CD14-positive monocyte (primary cell): ENCODE results near the gene PIEZO2. TPM values are rescaled to one million over a fixed set of nuclear protein-coding genes. Genes with fewer than 3 reads are reported as not detected.

ENCODE experiments used
- DNase-seq, 3 donors: peaks; one replicate each; pipeline ENCODE4 v3.0.0-alpha.2; 2011 to 2022
- H2AFZ ChIP-seq: 2 replicates; pipeline ENCODE4 v1.6.0; 2012; ENCODE audit warnings: mild to moderate bottlenecking, low read depth, low read length, inconsistent platforms; ENCODE audit not compliant: insufficient read depth, poor library complexity, severe bottlenecking
- H3K27ac ChIP-seq, 2 donors: 1 replicate in 1 of 2; 2 replicates in 1 of 2; pipeline ENCODE4 v1.5.1; 2012 to 2013; ENCODE audit warnings: low read length in 2 of 2, control low read depth in 1 of 2, inconsistent platforms in 1 of 2, low read depth in 1 of 2, mild to moderate bottlenecking in 1 of 2
- H3K27me3 ChIP-seq, 2 donors: one replicate each; pipeline versions ENCODE4 v1.6.0 to v1.6.1; 2011 to 2013; ENCODE audit warnings: low read length in 2 of 2; ENCODE audit not compliant: control insufficient read depth in 2 of 2, insufficient read depth in 2 of 2
- H3K36me3 ChIP-seq, 2 donors: replicated peaks in 1 of 2; 1 replicate in 1 of 2; 2 replicates in 1 of 2; pipeline versions ENCODE4 v1.5.1 to v1.6.1; 2012 to 2013; ENCODE audit warnings: low read length in 2 of 2, control low read depth in 1 of 2, inconsistent platforms in 1 of 2, mild to moderate bottlenecking in 1 of 2; ENCODE audit not compliant: insufficient read depth in 2 of 2, control insufficient read depth in 1 of 2
- H3K4me1 ChIP-seq, 2 donors: 1 replicate in 1 of 2; 2 replicates in 1 of 2; pipeline versions ENCODE4 v1.5.1 to v1.6.1; 2012 to 2013; ENCODE audit warnings: low read length in 2 of 2, control low read depth in 1 of 2, inconsistent platforms in 1 of 2, mild to moderate bottlenecking in 1 of 2, moderate library complexity in 1 of 2; ENCODE audit not compliant: insufficient read depth in 2 of 2, control insufficient read depth in 1 of 2
- H3K4me2 ChIP-seq: replicated peaks from 2 replicates; pipeline ENCODE3; 2012; ENCODE audit warnings: low read length, moderate library complexity, mild to moderate bottlenecking; ENCODE audit not compliant: poor library complexity, severe bottlenecking; ENCODE audit errors: extremely low read depth
- H3K4me3 ChIP-seq, 3 experiments: fragments of 200-600 bp in 1 of 3; sonication (generic) in 1 of 3; replicated peaks in 1 of 3; 1 replicate in 2 of 3; 2 replicates in 1 of 3; pipeline ENCODE4 v1.5.1; 2011 to 2013; ENCODE audit warnings: low read length in 3 of 3, mild to moderate bottlenecking in 3 of 3, control low read depth in 2 of 3, low read depth in 2 of 3, inconsistent platforms in 1 of 3, moderate library complexity in 1 of 3
- H3K79me2 ChIP-seq: 2 replicates; pipeline ENCODE4 v1.6.0; 2012; ENCODE audit warnings: mild to moderate bottlenecking, control low read depth, inconsistent platforms, low read length, moderate library complexity; ENCODE audit not compliant: insufficient read depth
- H3K9ac ChIP-seq: 2 replicates; pipeline ENCODE4 v1.6.0; 2017; ENCODE audit warnings: low read length, mild to moderate bottlenecking; ENCODE audit not compliant: insufficient read depth, poor library complexity, severe bottlenecking
- H3K9me3 ChIP-seq, 2 donors: replicated peaks in 1 of 2; 1 replicate in 1 of 2; 2 replicates in 1 of 2; pipeline versions ENCODE4 v1.5.1 to v1.6.1; 2012 to 2013; ENCODE audit warnings: low read length in 2 of 2, control low read depth in 1 of 2; ENCODE audit not compliant: control insufficient read depth in 1 of 2, insufficient read depth in 1 of 2
- H4K20me1 ChIP-seq: 2 replicates; pipeline ENCODE4 v1.6.0; 2012; ENCODE audit warnings: mild to moderate bottlenecking, low read length, control low read depth, moderate library complexity; ENCODE audit not compliant: insufficient read depth
- H3K27ac Mint-ChIP-seq, 7 donors: one replicate each; pipeline ENCODE4 v1.8.0; 2020; ENCODE audit warnings: mild to moderate bottlenecking in 7 of 7, mixed read lengths in 7 of 7, moderate library complexity in 6 of 7, inconsistent platforms in 2 of 7
- H3K27me3 Mint-ChIP-seq, 3 donors: one replicate each; pipeline ENCODE4 v1.8.0; 2021 to 2022; ENCODE audit warnings: low read depth in 3 of 3, mild to moderate bottlenecking in 3 of 3, mixed read lengths in 3 of 3, moderate library complexity in 3 of 3, inconsistent platforms in 1 of 3
- H3K36me3 Mint-ChIP-seq, 2 donors: one replicate each; pipeline ENCODE4 v1.8.0; 2020; ENCODE audit warnings: mixed read lengths in 2 of 2, inconsistent platforms in 1 of 2, mild to moderate bottlenecking in 1 of 2
- H3K4me1 Mint-ChIP-seq: one replicate; pipeline ENCODE4 v1.8.0; 2020; ENCODE audit warnings: mild to moderate bottlenecking, mixed read lengths
- H3K4me3 Mint-ChIP-seq, 2 donors: one replicate each; pipeline ENCODE4 v1.8.0; 2020; ENCODE audit warnings: mild to moderate bottlenecking in 2 of 2, mixed read lengths in 2 of 2, moderate library complexity in 1 of 2
- H3K9me3 Mint-ChIP-seq, 7 donors: one replicate each; pipeline ENCODE4 v1.8.0; 2020 to 2022; ENCODE audit warnings: mixed read lengths in 7 of 7, mild to moderate bottlenecking in 6 of 7, moderate library complexity in 6 of 7, inconsistent platforms in 2 of 7
- CTCF ChIP-seq: fragments of 200-600 bp; IDR thresholded peaks from one replicate; pipeline ENCODE4 v1.8.0; 2022; ENCODE audit warnings: antibody characterized with exemption, mild to moderate bottlenecking
- WGBS: methylation state at CpG from one replicate; pipeline ENCODE4 v1.1.5; 2013; ENCODE audit warnings: missing lambda C conversion rate; ENCODE audit not compliant: insufficient coverage; 5-methylcytosine and 5-hydroxymethylcytosine counted together
- intact Hi-C, 2 donors: fragments of 100-400 bp; cut with micrococcal nuclease; formaldehyde crosslinking; loops; one replicate each; pipeline versions ENCODE4 v1.15.0 to v1.15.1; 2023
- polyA plus RNA-seq, 3 donors: library from polyadenylated mRNA; depleted of rRNA in 1 of 3; unstranded in 2 of 3; stranded (reverse) in 1 of 3; fragments of 300-500 nt in 2 of 3; fragments of >200 nt in 1 of 3; fragmentation: Illumina TruSeq in 2 of 3; gene quantifications; 1 replicate in 2 of 3; 2 replicates in 1 of 3; pipeline ENCODE4 v1.2.3, GENCODE V29; 2012 to 2021

The PIEZO2 gene
- polyA plus RNA-seq, 3 donors = not detected

GRCh38 chr18:11125492-11126315, 23.7 kb downstream of the PIEZO2 start:
- no peak for DNase-seq
- Histone ChIP-seq H3K27me3 (no peaks in the 10 kb centered on the region), H4K20me1 (no peaks in the 10 kb centered on the region), H2AFZ (no peak overlapping the region), H3K79me2 (no peaks in the 10 kb centered on the region), H3K36me3 (no peaks in the 10 kb centered on the region), H3K9me3 (peaks cover 0 to 15% of the 10 kb centered on the region in 2 donors), H3K27ac (no peak overlapping the region), H3K9ac (no peak overlapping the region), H3K4me1 (no peaks in the 10 kb centered on the region), H3K4me3 (no peak overlapping the region), H3K4me2 (no peak overlapping the region)
- no peaks in the 10 kb centered on the region for H3K4me1 Mint-ChIP-seq
- 86% methylated on average over 5 of the region's 10 CpGs for WGBS
- no peak overlapping the region for H3K27ac Mint-ChIP-seq
- H3K9me3 Mint-ChIP-seq = peaks cover 13 to 24% (median 17%) of the 10 kb centered on the region in 7 donors
- no peaks in the 10 kb centered on the region for H3K36me3 Mint-ChIP-seq
- H3K4me3 Mint-ChIP-seq = no peak overlapping the region
- TF ChIP-seq CTCF = no peak
- intact Hi-C loops = no loop called here
- H3K27me3 Mint-ChIP-seq = peaks cover 0 to 5% (median 1%) of the 10 kb centered on the region in 3 donors

GRCh38 chr18:11124054-11124453, 25.3 kb downstream of the PIEZO2 start:
- H3K9me3 Mint-ChIP-seq = peaks cover 7 to 14% (median 11%) of the 10 kb centered on the region in 7 donors
- Histone ChIP-seq H3K9me3 (peaks cover 0 to 7% of the 10 kb centered on the region in 2 donors), H3K4me3 (no peak overlapping the region), H2AFZ (no peak overlapping the region), H3K36me3 (no peaks in the 10 kb centered on the region), H3K27me3 (no peaks in the 10 kb centered on the region), H3K79me2 (no peaks in the 10 kb centered on the region), H3K4me1 (no peaks in the 10 kb centered on the region), H3K9ac (no peak overlapping the region), H3K27ac (no peak overlapping the region), H3K4me2 (no peak overlapping the region), H4K20me1 (no peaks in the 10 kb centered on the region)
- no peak overlapping the region for H3K27ac Mint-ChIP-seq
- no peak for TF ChIP-seq CTCF
- intact Hi-C loops = no loop called here
- H3K36me3 Mint-ChIP-seq = no peaks in the 10 kb centered on the region
- DNase-seq = no peak
- H3K4me3 Mint-ChIP-seq = no peak overlapping the region
- H3K4me1 Mint-ChIP-seq = no peaks in the 10 kb centered on the region
- no CpG with 5 or more reads among the region's 1 CpG for WGBS
- peaks cover 0 to 5% (median 1%) of the 10 kb centered on the region in 3 donors for H3K27me3 Mint-ChIP-seq
